GM19455 (cell line): Measurements from ENCODE around the gene PLXNA4.

ENCODE experiments used
- ATAC-seq: cut with Tn5 transposase; IDR thresholded peaks from one replicate; pipeline ENCODE4 v1.9.1; 2021; ENCODE audit not compliant: unreplicated experiment

The PLXNA4 gene

DNA sequence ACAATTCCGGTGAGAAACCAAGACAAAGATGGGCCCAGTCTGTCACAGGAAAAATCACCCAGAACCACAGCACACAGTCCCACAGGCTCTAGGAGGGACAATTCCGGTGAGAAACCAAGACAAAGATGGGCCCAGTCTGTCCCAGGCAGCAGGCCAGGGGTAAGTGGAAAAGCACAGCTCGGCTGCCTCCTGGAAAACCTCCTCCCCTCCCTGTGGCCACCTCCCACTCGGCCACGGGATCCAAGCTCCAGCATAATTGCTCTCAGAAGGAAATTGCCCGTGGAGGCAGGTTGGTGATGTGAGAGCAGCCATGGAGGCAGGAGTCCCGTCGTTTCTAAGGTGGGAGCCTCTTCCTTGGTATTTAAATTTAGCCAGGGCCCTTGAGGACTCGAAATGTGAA, 95.7 kb downstream of the PLXNA4 start:
- no peak for ATAC-seq

DNA sequence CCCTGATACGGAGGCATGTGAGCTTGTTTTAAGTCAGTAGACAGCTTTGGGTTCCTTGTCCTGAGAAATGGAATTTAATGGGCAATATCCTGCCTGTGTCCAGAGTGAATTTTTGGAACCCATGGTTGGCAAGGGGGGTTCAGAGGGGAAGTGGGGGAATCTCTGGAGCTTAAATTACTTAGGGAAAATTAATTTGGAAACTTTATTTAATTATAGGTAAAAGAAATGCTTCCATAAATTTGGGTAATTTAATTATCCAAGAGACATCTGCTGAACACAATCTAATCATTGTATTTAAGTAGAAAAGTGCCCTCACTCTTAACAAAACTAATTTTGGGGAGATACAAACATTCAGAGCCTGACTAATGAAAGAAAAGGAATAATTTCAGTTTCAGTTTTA, 99.7 kb downstream of the PLXNA4 start:
- no peak for ATAC-seq

DNA sequence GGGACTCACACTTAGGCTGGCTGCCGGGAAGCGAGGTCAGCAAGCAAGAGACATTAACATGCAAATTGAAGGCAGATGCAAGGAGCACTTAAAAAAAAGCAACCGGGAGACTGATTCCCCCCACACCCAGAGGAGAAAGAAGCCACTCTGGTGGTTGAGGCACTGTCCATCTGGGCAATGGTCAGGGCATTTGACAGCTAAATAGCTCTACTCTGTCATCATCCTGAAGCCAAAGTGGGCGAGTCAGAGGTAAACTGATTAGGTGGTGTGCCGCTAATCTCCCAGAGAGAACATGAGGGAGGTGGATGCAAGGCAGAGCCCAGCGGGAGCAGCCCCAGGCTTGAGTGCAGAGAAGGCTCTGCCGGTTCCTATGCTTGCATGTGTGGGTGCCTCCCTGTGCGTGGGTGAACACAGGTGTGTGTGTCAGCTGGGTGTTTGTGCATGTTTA, 100.6 kb downstream of the PLXNA4 start:
- ATAC-seq = no peak

GRCh38 chr7:132475037-132475668, 101.1 kb downstream of the PLXNA4 start:
- no peak for ATAC-seq

DNA sequence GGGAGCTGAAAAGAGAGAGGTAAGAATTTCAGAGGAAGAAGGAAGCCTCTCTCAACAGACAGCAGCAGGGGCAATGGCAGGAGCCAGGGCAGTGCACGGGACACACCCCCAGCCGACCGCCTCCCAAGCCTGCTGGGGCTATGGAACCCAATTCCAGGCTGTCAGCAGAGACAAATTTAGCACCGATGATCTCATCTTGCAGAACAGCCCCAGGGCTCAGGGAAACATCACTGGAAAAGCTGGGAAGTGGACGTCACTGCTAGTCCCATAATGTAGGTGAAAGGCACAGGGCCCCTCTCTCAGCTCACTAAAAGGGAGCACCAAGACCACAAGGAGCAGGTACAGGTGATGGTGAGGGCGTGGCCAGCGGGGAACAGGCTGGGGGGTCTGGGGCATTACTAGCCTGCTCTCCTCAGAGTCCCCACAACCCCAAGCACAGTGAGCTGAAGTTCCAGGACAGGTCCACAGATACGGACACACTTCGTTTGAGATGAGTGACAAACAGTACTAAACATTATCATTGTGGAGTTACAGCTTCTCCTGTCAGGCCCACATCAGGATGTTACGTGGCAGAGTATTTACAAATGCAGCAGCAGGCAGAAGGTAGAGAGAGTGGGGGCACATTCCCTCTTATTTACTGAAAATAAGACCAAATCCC, 103.7 kb downstream of the PLXNA4 start:
- no peak for ATAC-seq

DNA sequence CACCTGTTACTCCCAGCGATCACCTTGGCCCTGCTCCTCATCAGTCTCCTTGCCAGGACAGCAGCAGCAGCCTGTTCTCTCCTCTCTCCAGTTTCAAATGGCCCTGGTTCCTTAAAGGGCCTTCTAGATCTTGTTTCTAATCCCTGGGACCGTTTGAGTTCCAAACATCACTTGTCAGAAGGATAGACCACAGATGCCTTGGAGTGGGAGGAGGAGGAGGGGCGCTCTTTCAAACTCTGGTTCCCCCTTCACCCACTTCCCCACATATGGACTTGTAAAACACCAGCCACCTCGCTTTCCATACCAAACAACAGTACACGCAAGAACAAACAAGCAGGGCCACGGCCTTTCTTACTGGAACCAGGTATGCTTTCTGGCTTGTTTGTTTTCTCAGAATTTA, 104.8 kb downstream of the PLXNA4 start:
- no peak for ATAC-seq

DNA sequence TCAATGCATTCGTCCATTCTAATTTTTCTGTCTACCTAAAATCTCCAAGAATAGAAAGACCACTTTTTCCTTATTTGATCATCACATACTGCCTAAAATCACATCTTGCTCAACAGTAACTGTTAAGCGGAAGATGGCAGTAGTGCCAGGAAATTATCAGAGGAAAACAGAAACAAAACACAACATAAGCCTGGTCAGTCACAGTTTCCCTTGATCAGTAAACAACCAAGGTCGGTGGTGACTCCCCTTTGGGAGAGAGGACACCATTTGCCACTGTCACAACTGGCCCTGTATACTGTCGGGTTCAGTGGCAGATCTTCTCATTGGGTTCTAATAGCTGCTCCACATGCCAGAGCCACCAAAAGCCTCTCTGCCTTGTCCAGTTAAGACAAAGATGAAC, 106.6 kb downstream of the PLXNA4 start:
- no peak for ATAC-seq

DNA sequence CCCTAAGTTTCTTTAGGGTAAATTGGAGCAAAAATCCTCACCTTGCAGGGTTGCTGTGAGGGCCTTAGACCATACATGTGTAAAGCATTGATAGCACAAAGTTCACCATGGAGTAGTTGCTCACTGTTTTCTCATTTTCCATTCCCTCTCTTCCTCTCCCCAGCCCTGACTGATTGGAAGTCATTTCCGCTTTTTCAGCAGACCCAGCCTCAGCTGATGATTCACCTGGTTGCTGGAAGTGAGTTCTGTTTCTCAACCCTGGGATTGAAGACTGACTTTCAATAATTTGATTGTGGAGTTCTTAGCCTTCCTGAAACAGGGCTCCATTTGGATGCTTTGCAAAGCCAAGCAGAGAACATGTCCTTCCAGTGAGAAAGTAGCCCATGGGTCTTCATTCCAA, 107.0 kb downstream of the PLXNA4 start:
- ATAC-seq = no peak

DNA sequence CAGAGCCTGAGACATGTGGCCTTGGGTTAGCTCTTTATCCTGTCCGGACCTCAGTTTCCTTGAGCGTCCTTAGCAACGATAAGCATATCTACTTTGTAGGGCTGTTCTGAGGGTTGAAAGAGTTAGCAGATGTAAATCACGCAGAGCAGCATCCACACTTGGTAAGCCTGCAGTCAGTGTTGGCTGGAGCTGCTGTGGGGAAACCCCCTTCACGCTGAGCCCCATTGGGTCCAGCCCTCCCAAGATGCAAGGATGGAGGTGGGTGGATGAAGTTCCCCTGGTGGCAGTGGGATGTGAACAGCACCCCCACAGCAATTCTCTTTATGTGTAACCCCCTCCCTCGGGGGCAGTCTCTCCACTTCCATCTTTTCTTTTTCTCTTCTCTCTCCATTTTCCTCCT, 109.9 kb downstream of the PLXNA4 start:
- ATAC-seq = no peak

GRCh38 chr7:132465516-132465915, 110.8 kb downstream of the PLXNA4 start:
- ATAC-seq = no peak

- no peak for ATAC-seq
These were observed 111.5 kb downstream of the PLXNA4 start for GRCh38 chr7:132464740-132465139.

DNA sequence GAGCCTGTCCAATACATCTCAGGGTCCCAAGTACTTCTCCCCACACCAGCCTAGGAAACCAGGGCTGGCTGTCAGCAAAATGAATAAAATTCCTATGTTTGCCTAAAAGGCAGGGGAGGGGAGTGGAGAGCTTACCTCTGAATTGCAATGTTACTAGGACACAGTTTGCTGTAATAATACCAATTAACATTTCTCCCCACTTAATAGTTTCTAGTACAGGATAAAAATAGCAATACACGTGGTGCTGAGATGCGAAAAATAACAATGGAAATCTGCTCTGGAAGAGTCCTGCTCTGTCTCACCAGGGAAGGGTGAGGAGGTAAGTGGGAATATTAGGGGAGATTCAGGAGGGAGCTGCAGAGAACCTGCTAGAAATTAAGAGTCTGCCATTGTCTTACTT, 112.3 kb downstream of the PLXNA4 start:
- no peak for ATAC-seq

DNA sequence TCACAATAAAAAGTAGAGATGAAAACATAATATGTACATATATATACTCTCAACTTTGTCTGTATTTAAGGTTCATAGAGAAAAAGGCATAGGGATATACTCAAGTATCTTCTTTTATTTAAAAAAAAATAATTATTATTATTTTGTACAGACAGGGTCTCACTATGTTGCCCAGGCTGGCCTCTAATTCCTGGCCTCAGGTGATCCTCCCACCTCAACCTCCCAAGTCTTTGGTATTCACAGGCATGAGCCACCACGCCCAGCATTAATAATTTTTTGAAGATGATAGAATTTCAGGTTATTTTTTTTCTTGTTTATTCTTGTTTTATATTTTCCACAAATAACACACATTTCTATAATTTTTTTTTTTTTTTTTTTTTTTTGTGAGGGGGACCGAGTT, 113.8 kb downstream of the PLXNA4 start:
- ATAC-seq = no peak

DNA sequence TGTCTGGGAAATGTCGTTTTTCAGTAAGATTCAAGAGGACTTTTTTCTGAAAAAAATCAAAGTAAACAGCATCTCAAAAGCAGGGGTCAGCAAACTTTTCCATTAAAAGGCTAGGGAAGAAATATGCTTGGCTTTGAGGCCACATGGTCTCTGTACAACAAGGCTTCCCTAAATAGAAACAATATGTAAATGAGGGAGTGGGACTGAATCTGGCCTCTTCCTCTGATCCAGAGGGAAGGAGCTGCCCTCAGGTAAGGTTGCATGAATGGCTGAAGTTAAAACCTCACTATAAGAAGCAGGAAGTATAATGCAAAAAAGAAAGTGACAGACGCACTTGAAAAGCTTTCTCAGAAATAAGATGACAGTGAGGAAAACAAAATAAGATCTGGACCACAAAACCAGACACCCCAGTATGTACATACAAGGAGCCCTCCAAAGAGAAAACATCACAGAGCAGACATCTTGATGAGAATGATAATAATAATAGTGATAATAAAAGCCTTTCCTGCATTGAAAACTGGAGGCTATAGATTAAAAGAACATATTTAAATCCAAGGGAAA, 115.2 kb downstream of the PLXNA4 start:
- ATAC-seq = no peak

GRCh38 chr7:132458729-132459128, 117.5 kb downstream of the PLXNA4 start:
- ATAC-seq = no peak

- no peak for ATAC-seq
These were observed 118.6 kb downstream of the PLXNA4 start for GRCh38 chr7:132457658-132458057.

GRCh38 chr7:132456418-132456817, 119.9 kb downstream of the PLXNA4 start:
- ATAC-seq = no peak

DNA sequence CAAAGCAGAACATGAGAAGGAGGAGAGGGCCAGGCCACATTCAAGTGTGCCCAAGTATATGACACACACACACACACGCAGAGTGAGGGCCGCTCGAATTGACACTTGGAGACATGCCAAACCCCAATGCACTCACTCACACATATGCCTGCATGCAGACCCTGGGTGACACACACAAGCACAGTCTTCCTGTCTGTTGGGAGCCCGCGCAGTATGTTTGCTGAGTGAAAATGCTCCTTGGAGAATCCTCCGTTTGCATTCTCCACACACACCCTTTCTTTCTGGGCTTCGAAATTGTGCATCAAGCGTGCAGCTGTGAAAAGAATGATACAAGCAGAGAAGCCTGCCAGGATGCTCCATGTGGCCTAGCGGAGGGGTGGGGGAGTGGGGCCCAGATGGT, 120.9 kb downstream of the PLXNA4 start:
- ATAC-seq = no peak

DNA sequence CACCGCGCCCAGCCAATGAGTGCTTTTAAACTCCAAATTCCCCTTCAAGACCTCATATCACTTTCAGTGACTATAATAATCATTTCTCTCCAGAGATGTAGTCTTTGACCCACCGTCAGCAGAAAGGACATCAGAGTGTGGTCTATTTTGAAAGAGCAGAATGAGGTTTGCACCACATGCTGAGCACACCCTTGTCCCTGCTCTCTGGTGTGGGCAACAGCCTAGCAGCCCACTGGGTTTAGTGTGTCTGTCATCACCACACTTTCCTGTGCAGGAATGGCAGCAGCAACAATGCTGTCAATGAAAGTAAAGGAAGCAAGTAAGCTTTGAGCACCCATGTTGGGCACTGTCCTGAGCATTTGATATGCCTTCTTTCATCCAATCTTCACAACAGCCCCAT, 122.4 kb downstream of the PLXNA4 start:
- no peak for ATAC-seq

DNA sequence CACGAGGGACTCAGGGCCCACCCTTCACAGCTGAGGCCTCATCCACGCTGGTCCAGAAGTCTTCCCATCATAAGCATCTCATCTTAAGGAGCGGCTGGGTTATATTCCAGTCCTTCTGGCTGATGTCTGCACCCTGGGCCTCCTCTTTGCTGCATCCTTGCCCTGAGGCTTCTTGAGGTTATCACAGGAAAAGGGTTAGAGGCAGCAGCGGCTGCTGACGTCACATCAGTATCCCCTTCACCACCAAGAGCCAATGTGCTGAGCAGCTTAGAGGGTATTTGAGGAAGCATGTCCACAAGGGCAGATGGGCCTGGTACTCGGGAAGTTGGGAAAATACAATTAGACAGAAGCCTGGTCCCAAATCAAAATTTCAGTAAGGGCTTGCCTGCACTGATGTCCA, 125.1 kb downstream of the PLXNA4 start:
- ATAC-seq = no peak

DNA sequence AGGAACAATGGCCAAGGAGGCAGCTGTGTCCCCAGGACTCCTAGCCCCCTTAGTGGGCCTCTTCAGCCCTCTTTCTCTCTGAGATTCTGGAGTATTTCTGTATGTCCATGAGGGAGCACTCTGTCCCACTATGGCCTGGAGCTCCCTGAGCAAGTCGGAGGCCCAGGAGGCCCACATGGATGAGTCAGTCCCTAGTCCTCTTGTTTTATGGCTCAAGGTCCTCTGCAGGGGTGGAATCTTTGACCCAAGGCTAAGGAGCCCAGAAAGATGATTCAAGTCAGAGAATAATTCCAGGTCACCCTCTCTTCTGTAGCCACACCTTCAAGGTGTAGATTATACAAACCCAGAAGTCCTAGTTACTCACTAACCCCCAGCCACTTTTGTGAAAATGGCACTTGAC, 125.6 kb downstream of the PLXNA4 start:
- no peak for ATAC-seq

GRCh38 chr7:132450188-132450587, 126.1 kb downstream of the PLXNA4 start:
- ATAC-seq = no peak
